Mammary epithelial cell (primary cell): Measurements from ENCODE around the gene KLK13.
A peak's percentile ranks its signal among the peaks of the same experiment; 100 is the strongest.

Source experiments
- EZH2 ChIP-seq: IDR thresholded peaks from 2 replicates; pipeline ENCODE4 v1.6.1; 2012; ENCODE audit warnings: low read length, inconsistent platforms, borderline replicate concordance
- TF ChIP-seq, protein P1 (sequence below), 2 donors: IDR thresholded peaks in 1 of 2; conservative IDR thresholded peaks in 1 of 2; 2 replicates each; pipeline ENCODE4 v1.5.1; 2011 to 2012; ENCODE audit warnings: inconsistent platforms in 2 of 2, low read length in 2 of 2, mild to moderate bottlenecking in 2 of 2, control low read depth in 1 of 2, low read depth in 1 of 2; ENCODE audit not compliant: insufficient read depth in 1 of 2; ENCODE audit errors: extremely low read depth in 1 of 2

DNA sequence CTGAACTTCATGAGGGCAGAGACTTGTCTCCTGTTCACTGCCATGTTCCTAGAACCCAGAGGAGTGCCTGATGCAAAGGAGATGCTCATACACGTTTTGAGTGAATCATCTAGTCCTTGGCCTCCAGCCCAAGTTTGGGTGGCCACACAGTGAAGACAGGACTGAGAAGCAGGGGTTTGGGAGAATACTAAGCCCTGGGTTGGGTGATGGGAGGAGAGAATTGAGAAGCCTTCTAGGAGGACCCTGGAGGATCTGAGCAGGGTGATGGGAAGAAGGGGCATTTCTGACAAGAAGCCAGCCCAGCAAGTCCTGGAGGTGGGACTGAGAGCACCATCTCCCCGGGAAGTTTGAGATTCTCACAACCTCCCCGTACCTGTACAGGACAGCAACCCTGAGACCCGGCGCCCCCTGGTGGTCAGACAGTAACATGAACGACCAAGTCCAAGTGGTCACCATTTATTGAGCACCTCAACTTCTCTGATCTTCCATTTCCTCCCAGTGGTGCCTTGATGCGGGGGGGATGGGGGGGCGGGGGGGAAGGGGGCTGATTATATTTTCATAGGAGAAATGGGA lies 32.4 kb upstream of the KLK13 start:
- TF ChIP-seq, protein P1, sequence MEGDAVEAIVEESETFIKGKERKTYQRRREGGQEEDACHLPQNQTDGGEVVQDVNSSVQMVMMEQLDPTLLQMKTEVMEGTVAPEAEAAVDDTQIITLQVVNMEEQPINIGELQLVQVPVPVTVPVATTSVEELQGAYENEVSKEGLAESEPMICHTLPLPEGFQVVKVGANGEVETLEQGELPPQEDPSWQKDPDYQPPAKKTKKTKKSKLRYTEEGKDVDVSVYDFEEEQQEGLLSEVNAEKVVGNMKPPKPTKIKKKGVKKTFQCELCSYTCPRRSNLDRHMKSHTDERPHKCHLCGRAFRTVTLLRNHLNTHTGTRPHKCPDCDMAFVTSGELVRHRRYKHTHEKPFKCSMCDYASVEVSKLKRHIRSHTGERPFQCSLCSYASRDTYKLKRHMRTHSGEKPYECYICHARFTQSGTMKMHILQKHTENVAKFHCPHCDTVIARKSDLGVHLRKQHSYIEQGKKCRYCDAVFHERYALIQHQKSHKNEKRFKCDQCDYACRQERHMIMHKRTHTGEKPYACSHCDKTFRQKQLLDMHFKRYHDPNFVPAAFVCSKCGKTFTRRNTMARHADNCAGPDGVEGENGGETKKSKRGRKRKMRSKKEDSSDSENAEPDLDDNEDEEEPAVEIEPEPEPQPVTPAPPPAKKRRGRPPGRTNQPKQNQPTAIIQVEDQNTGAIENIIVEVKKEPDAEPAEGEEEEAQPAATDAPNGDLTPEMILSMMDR (conservative IDR thresholded peaks at IDR 0.05 in 1 of 2, IDR thresholded peaks at IDR 0.05 in 1 of 2; ENCODE audit: extremely low read depth in 1 of 2, insufficient read depth in 1 of 2, low read depth in 1 of 2, low read length in 2 of 2): peak; percentile 67 to 75
- no peak for TF ChIP-seq EZH2
